Ecto neural progenitor cell (in vitro differentiated cells): Measurements from ENCODE around the gene S1PR1.
"Not testable (repeated sequence)": the region's sequence is repeated elsewhere in the genome, so short reads cannot be mapped to it uniquely, and the experiment has no call there.

Experiments
- DNase-seq: peaks from one replicate; pipeline ENCODE4 v3.0.0-alpha.2; 2018; ENCODE audit warnings: low spot score

The S1PR1 gene

GRCh38 chr1:101236516-101237228 is at the start of gene S1PR1:
Gene S1PR1 (plus strand): TSS chr1:101237019. CDS start chr1:101238985, 1,966 bp downstream.
- peak; percentile 87 for DNase-seq

DNA sequence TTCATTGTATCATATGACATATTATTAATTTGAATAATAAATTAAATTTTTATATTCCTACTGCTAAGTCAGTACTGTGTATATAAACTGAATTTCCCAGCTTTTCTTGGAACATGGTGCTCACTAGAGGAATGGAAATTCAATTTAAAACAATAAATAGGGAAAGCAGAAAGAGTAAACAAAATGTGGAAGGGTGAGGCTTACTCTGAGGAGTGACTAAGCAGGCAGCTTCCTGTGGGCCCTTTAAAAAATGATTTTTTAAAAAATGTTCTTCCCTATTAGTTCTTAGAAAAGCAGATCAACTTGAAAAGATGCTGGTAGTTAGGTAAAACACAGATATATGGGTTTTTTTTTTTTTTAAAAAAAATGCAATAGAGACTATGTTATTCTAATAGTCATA is 49.5 kb upstream of the S1PR1 start:
- no peak for DNase-seq

DNA sequence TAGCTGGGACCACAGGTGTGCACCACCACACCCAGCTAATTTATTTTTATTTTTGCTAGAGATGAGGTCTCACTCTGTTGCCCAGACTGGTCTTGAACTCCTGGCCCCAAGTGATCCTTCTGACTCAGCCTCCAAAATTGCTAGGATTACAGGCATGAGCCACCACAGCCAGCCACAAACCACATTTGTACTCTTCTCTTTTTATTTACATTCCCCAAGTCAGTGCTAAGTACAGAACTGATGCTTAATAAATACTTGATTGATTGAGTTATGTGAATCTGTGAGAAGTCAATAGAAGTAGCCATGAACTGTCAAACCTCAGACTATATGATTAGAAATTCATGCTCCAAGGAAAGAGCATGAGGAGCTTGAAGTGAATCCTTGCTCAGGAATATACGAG is 48.5 kb upstream of the S1PR1 start:
- DNase-seq, result no peak

- DNase-seq, result not testable (repeated sequence)
Observed at GRCh38 chr1:101188968-101189367, 47.9 kb upstream of the S1PR1 start.

GRCh38 chr1:101190441-101190840 is 46.4 kb upstream of the S1PR1 start:
- no peak for DNase-seq

GRCh38 chr1:101191049-101191448 is 45.8 kb upstream of the S1PR1 start:
- no peak for DNase-seq

GRCh38 chr1:101193733-101194169 is 43.1 kb upstream of the S1PR1 start:
- DNase-seq, result no peak

- DNase-seq, result no peak
Observed at GRCh38 chr1:101194746-101195145, 42.1 kb upstream of the S1PR1 start.

GRCh38 chr1:101196668-101197067 is 40.2 kb upstream of the S1PR1 start:
- no peak for DNase-seq

- DNase-seq, result no peak
Observed at GRCh38 chr1:101198842-101199636, 37.8 kb upstream of the S1PR1 start.

- no peak for DNase-seq
Observed at GRCh38 chr1:101199637-101199982, 37.2 kb upstream of the S1PR1 start.

DNA sequence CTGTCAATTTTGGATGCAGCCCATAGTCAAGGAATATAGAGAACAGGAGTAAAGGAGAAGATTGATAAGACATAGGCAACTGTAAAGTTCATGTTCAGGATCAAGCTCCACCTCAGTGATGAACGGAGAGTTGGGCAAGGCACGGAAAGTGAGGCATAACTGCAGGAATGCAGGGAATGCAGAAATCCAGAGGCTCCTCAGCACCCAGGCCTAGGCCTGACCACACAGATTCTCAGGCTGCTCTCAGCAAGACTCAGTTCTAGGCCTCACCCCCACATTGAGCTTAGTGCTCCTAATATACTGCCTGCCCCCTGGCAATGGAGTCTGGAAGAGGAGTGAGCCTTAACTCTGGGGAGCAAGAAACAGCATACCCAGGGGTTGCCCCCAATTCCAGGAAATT is 36.3 kb upstream of the S1PR1 start:
- DNase-seq, result peak; percentile 46

DNA sequence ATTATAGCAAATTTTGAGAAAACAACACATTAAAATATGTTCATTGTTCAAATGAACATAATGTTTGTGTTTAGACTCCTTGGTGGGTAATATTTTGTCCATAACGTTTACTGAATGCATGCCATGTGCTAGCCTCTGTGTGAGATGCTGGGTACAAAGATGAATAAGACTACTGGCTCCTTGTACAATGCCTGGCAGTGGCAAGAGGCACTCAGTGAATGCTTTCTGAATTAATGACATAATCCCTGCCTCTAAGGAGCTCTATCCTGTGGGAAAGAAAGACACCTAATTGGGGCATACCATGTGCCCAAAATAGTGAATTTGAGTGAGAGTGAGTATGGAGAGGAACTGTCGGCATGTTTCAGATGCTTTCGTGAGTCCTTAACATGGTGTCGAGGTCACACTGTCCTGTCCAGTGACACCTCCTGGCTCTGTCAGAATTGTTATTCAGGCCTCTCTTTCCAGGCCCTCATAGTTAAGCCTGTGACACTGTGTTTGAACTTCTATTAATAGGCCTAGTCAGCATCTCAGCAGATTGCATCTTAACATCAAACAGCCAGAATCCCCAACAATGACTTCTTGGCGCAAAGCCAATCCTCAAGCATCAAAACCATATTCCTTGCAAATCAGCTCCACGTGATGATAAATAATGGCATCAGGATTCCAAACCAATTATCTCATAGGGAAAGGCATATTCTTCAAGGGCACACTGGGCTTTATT is 32.8 kb upstream of the S1PR1 start:
- no peak for DNase-seq

- DNase-seq, result no peak
Observed at GRCh38 chr1:101205457-101205856, 31.4 kb upstream of the S1PR1 start.

GRCh38 chr1:101206139-101206538 is 30.7 kb upstream of the S1PR1 start:
- DNase-seq, result not testable (repeated sequence)

DNA sequence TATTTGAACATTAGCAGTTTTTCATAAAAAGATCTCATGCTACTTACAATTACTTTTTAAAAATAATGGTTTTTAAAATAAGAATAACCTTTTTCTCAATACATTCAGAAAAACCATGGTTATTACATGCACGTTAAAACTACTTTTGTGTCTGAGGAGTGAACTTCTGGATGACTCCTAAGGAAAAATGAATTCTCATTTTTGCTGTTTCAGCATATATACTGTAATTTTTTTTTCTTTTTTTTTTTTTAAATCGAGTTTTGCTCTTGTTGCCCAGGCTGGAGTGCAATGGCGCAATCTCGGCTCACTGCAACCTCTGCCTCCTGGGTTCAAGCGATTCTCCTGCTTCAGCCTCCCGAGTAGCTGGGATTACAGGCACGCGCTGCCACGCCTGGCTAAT is 29.5 kb upstream of the S1PR1 start:
- not testable (repeated sequence) for DNase-seq

- no peak for DNase-seq
Observed at GRCh38 chr1:101207891-101208290, 28.9 kb upstream of the S1PR1 start.

GRCh38 chr1:101215363-101216011 is 21.3 kb upstream of the S1PR1 start:
- no peak for DNase-seq

- no peak for DNase-seq
Observed at GRCh38 chr1:101216623-101217022, 20.2 kb upstream of the S1PR1 start.

- no peak for DNase-seq
Observed at GRCh38 chr1:101217148-101217547, 19.7 kb upstream of the S1PR1 start.

DNA sequence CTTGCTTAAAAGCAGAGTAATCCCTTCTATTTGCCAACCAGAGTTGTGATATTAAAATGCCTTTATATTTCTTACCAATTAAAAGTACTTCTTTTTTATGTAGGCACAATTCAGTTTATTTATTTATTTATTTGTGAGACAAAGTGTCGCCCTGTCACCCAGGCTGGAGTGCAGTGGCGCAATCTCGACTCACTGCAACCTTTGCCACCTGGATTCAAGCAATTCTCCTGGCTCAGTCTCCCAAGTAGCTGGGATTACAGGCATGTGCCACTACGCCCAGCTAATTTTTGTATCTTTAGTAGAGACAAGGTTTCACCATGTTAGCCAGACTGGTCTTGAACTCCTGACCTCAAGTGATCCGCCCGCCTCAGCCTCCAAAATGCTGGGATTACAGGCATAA is 17.9 kb upstream of the S1PR1 start:
- DNase-seq, result not testable (repeated sequence)
